ENCODE results near the gene SP6.

DNA sequence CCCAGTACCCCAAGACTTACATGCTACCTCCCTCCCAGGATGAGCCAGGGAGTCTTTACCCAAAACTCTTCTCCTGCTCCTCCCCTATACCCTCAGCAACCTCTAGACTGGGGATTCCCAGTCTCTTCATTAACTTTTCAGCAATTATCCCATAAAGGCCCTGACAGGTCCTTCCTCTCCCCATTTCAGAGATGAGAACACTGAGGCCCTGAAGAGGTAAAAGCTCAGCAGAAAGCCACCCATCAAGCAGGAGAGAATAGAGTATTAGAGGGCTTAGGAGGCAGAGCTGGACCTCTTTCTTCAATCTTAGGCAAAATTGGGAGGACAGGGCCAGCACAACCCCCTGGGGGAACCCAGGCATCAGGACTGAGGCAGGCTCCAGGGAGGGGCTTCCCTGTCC is 5.9 kb upstream of the SP6 start:
- TF ChIP-seq, protein P1, sequence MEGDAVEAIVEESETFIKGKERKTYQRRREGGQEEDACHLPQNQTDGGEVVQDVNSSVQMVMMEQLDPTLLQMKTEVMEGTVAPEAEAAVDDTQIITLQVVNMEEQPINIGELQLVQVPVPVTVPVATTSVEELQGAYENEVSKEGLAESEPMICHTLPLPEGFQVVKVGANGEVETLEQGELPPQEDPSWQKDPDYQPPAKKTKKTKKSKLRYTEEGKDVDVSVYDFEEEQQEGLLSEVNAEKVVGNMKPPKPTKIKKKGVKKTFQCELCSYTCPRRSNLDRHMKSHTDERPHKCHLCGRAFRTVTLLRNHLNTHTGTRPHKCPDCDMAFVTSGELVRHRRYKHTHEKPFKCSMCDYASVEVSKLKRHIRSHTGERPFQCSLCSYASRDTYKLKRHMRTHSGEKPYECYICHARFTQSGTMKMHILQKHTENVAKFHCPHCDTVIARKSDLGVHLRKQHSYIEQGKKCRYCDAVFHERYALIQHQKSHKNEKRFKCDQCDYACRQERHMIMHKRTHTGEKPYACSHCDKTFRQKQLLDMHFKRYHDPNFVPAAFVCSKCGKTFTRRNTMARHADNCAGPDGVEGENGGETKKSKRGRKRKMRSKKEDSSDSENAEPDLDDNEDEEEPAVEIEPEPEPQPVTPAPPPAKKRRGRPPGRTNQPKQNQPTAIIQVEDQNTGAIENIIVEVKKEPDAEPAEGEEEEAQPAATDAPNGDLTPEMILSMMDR (IDR thresholded peaks at IDR 0.05) = no peak
- no peak for TF ChIP-seq POLR2A (IDR thresholded peaks at IDR 0.05)
